Upper lobe of left lung (tissue), 4 donors: ENCODE data around the gene PACS2.

Experiments used
- POLR2A ChIP-seq, 4 donors: fragments of 450-650 bp; IDR thresholded peaks; one replicate each; pipeline ENCODE4 v1.5.1; 2016 to 2017; ENCODE audit warnings: antibody characterized with exemption in 4 of 4, mild to moderate bottlenecking in 2 of 4
- TF ChIP-seq, protein P1 (sequence below), 6 experiments: fragments of 450-650 bp in 4 of 6; fragments of 200-600 bp in 2 of 6; sonication (generic) in 2 of 6; IDR thresholded peaks; one replicate each; pipeline ENCODE4 v1.5.1; 2016 to 2019; ENCODE audit warnings: antibody characterized with exemption in 6 of 6

DNA sequence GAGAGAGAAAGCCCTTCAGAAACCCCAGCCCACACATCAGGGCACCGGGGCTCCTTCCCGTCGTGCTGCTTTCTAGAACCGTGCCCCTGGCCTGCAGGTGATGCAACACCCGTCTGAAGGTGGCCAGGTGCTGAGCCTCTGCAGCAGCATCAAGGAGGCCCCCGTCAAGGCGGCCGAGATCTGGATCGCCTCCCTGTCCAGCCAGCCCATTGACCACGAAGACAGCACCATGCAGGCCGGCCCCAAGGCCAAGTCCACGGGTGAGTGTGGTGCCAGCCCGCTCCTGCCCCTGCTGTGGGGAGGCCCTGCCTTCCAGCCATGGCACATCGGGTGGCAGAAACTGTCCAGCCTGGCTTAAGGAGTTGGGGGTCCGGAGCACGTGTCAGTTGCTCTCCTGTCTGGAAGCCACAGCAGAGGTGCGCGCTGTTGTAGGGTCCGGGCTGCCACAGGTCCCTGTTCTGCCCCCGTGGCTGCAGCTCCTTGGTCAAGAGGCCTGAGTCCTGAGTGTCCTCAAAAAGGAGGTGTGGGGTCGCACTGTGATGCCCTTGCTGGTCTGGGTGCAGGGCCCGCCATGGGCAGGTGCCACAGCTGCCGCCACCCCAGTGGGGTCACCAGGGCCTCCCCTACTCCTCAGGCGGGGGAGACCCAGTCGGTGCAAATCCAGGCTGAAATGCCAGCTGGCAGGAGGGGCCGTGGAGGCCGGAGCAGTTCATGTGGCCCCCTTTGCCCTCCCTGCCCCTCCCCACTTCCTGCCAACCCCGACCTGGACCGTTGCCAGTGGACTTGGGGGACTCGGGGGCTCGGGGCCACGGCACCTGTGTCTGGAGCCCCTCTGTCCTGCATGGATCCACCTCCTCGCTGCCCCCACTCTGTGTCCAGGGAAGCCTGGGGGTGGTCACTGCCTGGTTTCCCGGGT is 52.8 kb downstream of the PACS2 start:
- no peak for TF ChIP-seq POLR2A (IDR thresholded peaks at IDR 0.05)
- TF ChIP-seq, protein P1, sequence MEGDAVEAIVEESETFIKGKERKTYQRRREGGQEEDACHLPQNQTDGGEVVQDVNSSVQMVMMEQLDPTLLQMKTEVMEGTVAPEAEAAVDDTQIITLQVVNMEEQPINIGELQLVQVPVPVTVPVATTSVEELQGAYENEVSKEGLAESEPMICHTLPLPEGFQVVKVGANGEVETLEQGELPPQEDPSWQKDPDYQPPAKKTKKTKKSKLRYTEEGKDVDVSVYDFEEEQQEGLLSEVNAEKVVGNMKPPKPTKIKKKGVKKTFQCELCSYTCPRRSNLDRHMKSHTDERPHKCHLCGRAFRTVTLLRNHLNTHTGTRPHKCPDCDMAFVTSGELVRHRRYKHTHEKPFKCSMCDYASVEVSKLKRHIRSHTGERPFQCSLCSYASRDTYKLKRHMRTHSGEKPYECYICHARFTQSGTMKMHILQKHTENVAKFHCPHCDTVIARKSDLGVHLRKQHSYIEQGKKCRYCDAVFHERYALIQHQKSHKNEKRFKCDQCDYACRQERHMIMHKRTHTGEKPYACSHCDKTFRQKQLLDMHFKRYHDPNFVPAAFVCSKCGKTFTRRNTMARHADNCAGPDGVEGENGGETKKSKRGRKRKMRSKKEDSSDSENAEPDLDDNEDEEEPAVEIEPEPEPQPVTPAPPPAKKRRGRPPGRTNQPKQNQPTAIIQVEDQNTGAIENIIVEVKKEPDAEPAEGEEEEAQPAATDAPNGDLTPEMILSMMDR (IDR thresholded peaks at IDR 0.05) = no peak
